ENCODE data around the gene BMP7.
A peak's percentile ranks its signal among the peaks of the same experiment; 100 is the strongest.

Gene BMP7

GRCh38 chr20:57211908-57212533, 54.4 kb downstream of the BMP7 start:
- H3K27me3 ChIP-seq (ENCODE audit: insufficient read depth, low read length) = no peaks in the 10 kb centered on the region
- no peaks in the 10 kb centered on the region for H3K9me3 ChIP-seq (ENCODE audit: low read length)
- H3K4me3 ChIP-seq (ENCODE audit: low read length) = peak overlapping the region; percentile 26
- peaks cover 23% of the 10 kb centered on the region for H3K36me3 ChIP-seq (ENCODE audit: insufficient read depth, low read length)
- H2AFZ ChIP-seq (ENCODE audit: low read depth, low read length) = no peak overlapping the region
- H3K4me1 ChIP-seq (ENCODE audit: insufficient read depth, low read length) = peaks cover 35% of the 10 kb centered on the region

DNA sequence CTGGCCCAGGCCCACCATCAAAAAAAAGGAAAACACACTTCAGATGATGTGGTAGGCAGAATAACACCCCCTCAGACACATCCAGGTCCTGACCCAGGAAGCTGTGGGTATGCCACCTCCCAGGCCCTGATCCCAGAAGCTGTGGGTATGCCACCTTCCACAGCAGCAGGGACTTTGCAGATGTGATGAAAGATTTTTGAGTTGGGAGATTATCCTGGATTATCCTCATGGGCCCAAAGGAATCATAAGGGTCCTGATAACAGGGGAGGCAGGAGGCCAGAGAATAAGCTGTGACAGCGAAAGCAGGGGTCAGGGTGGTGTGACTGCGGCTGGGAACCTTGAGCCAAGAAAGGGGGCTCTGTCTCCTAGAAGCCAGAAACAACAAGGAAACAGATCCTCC, 55.0 kb downstream of the BMP7 start:
- Histone ChIP-seq H3K4me3 (ENCODE audit: low read length) (no peak overlapping the region), H3K36me3 (ENCODE audit: insufficient read depth, low read length) (peaks cover 21% of the 10 kb centered on the region), H2AFZ (ENCODE audit: low read depth, low read length) (no peak overlapping the region), H3K4me1 (ENCODE audit: insufficient read depth, low read length) (peaks cover 35% of the 10 kb centered on the region), H3K27me3 (ENCODE audit: insufficient read depth, low read length) (no peaks in the 10 kb centered on the region), H3K9me3 (ENCODE audit: low read length) (no peaks in the 10 kb centered on the region)

- no peak overlapping the region for H3K4me3 ChIP-seq (ENCODE audit: low read length)
- peaks cover 20% of the 10 kb centered on the region for H3K36me3 ChIP-seq (ENCODE audit: insufficient read depth, low read length)
- no peaks in the 10 kb centered on the region for H3K9me3 ChIP-seq (ENCODE audit: low read length)
- H3K27me3 ChIP-seq (ENCODE audit: insufficient read depth, low read length) = no peaks in the 10 kb centered on the region
- peaks cover 35% of the 10 kb centered on the region for H3K4me1 ChIP-seq (ENCODE audit: insufficient read depth, low read length)
- no peak overlapping the region for H2AFZ ChIP-seq (ENCODE audit: low read depth, low read length)
These were observed 55.5 kb downstream of the BMP7 start for GRCh38 chr20:57210911-57211280.

DNA sequence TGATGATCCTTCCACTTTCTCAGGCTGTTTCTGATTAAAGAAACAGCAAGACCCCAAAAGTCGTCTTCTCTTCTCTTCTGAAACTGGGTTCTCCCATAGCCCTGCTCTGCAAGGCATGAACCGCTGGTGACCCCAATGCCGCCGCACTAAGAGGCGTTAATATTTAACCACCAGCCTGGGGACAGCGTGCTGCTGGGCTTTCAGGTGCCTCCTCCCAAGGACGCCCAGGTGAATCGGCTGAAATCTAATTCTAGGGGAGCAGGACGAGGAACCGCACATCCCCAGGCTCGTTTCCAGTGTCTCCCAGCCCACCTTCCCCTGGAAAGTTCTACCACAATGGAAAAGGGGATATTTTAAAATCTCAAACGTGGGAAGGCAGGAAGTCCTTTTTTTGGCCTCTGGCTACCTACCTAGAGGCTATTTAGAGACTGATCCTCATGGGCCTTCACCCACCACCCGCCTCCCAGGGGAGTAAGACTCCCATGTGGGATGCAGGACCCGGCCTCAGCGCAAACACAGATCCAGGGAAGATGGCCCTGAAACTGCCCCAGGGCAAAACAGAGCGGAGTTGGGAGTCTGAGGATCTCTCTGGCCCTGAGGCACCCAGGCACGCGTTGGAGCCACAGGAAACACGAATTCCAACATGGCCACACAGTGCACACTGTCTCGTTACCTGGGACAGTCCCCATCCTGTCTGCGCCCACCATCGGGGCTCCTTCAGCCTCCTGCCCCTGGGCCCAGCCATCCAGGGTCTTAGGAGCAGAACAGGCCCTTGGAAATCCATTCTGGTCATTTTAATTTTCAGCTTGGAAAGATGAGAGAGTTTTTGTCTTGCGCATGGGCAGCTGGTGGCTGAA, 56.2 kb downstream of the BMP7 start:
- H3K36me3 ChIP-seq (ENCODE audit: insufficient read depth, low read length) = peaks cover 26% of the 10 kb centered on the region
- H3K4me1 ChIP-seq (ENCODE audit: insufficient read depth, low read length) = peaks cover 35% of the 10 kb centered on the region
- no peak overlapping the region for H3K4me3 ChIP-seq (ENCODE audit: low read length)
- H3K27me3 ChIP-seq (ENCODE audit: insufficient read depth, low read length) = no peaks in the 10 kb centered on the region
- H2AFZ ChIP-seq (ENCODE audit: low read depth, low read length) = no peak overlapping the region
- H3K9me3 ChIP-seq (ENCODE audit: low read length) = no peaks in the 10 kb centered on the region

DNA sequence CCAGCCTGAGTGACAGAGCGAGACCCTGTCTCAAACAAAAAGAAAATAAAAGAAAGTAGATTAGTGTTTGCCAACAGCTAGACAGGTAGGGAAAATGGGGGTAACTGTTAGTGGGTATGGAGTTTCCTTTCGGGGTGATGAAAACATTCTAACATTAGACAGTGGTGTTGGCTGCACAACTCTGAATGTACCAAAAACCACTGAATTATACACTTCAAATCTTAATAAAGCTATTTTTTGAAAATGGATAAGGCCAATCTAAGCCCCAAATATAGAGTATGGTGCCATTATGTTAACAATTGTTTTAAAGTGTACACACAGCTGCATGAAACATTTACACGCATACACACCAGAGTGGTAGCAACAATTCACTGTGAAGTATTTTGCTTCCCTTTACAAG, 57.0 kb downstream of the BMP7 start:
- Histone ChIP-seq H3K9me3 (ENCODE audit: low read length) (no peaks in the 10 kb centered on the region), H3K4me3 (ENCODE audit: low read length) (no peak overlapping the region), H3K4me1 (ENCODE audit: insufficient read depth, low read length) (peaks cover 35% of the 10 kb centered on the region), H3K36me3 (ENCODE audit: insufficient read depth, low read length) (peaks cover 29% of the 10 kb centered on the region), H2AFZ (ENCODE audit: low read depth, low read length) (no peak overlapping the region), H3K27me3 (ENCODE audit: insufficient read depth, low read length) (no peaks in the 10 kb centered on the region)

GRCh38 chr20:57208198-57208597, 58.2 kb downstream of the BMP7 start:
- Histone ChIP-seq H3K27me3 (ENCODE audit: insufficient read depth, low read length) (no peaks in the 10 kb centered on the region), H3K36me3 (ENCODE audit: insufficient read depth, low read length) (peaks cover 37% of the 10 kb centered on the region), H3K4me1 (ENCODE audit: insufficient read depth, low read length) (peaks cover 24% of the 10 kb centered on the region), H3K4me3 (ENCODE audit: low read length) (no peak overlapping the region), H3K9me3 (ENCODE audit: low read length) (no peaks in the 10 kb centered on the region), H2AFZ (ENCODE audit: low read depth, low read length) (no peak overlapping the region)

GRCh38 chr20:57207251-57207650, 59.2 kb downstream of the BMP7 start:
- Histone ChIP-seq H3K27me3 (ENCODE audit: insufficient read depth, low read length) (no peaks in the 10 kb centered on the region), H3K4me1 (ENCODE audit: insufficient read depth, low read length) (peaks cover 14% of the 10 kb centered on the region), H3K9me3 (ENCODE audit: low read length) (no peaks in the 10 kb centered on the region), H2AFZ (ENCODE audit: low read depth, low read length) (no peak overlapping the region), H3K4me3 (ENCODE audit: low read length) (no peak overlapping the region), H3K36me3 (ENCODE audit: insufficient read depth, low read length) (peaks cover 45% of the 10 kb centered on the region)

DNA sequence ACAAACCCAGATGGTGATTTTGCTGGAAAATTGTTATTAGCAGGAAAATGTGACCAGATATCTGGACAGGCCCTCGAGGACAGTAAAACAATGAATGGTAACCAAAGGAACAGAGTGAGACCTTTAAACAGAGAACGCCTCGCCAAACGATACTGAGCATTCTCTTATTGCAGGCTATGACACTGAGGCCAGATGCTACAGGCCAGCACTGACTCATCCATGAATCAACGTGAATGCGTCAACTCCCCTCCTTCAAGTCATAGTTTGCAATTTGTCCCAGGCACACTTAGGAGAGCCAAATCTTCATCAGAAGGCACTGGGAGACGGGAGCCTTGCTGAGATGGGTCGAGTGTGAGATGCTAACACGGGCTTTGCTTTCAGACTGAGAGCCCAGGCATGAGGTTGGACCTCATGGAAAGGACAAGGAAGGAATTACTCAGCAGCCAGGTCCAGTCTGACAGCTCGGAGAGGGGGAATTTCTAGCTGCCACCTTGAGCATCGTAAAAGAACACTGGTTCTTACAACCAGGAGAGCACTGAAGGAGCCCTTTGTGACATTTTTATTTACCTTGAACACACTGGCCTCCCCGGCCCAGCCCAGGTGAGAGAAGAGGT, 60.7 kb downstream of the BMP7 start:
- H3K4me1 ChIP-seq (ENCODE audit: insufficient read depth, low read length) = no peaks in the 10 kb centered on the region
- H3K27me3 ChIP-seq (ENCODE audit: insufficient read depth, low read length) = no peaks in the 10 kb centered on the region
- peaks cover 61% of the 10 kb centered on the region for H3K36me3 ChIP-seq (ENCODE audit: insufficient read depth, low read length)
- no peaks in the 10 kb centered on the region for H3K9me3 ChIP-seq (ENCODE audit: low read length)
- H2AFZ ChIP-seq (ENCODE audit: low read depth, low read length) = no peak overlapping the region
- H3K4me3 ChIP-seq (ENCODE audit: low read length) = no peak overlapping the region

DNA sequence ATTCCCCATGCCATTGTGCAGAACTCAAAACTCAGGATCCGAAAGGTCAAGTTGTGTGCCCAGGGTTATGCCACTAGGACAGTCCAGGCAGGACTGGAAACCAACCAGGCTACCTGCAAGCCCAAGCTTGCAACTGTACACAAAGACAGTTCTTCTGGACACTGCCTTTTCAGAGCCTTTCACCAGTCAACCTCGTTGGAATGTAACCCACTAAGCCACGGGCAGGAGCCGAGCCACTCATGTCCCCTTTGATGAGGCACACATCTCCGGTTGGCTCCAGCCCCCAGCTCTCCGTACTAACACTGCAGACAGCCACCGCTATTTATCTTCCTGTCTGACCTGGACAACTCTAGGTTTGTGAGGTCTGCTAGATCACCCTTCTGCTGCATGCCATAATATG, 62.5 kb downstream of the BMP7 start:
- Histone ChIP-seq H2AFZ (ENCODE audit: low read depth, low read length) (no peak overlapping the region), H3K27me3 (ENCODE audit: insufficient read depth, low read length) (no peaks in the 10 kb centered on the region), H3K4me1 (ENCODE audit: insufficient read depth, low read length) (no peaks in the 10 kb centered on the region), H3K9me3 (ENCODE audit: low read length) (no peaks in the 10 kb centered on the region), H3K36me3 (ENCODE audit: insufficient read depth, low read length) (peaks cover 67% of the 10 kb centered on the region), H3K4me3 (ENCODE audit: low read length) (no peak overlapping the region)

- no peaks in the 10 kb centered on the region for H3K27me3 ChIP-seq (ENCODE audit: insufficient read depth, low read length)
- peaks cover 67% of the 10 kb centered on the region for H3K36me3 ChIP-seq (ENCODE audit: insufficient read depth, low read length)
- no peak overlapping the region for H3K4me3 ChIP-seq (ENCODE audit: low read length)
- no peaks in the 10 kb centered on the region for H3K9me3 ChIP-seq (ENCODE audit: low read length)
- no peak overlapping the region for H2AFZ ChIP-seq (ENCODE audit: low read depth, low read length)
- no peaks in the 10 kb centered on the region for H3K4me1 ChIP-seq (ENCODE audit: insufficient read depth, low read length)
These were observed 63.2 kb downstream of the BMP7 start for GRCh38 chr20:57203204-57203603.

- Histone ChIP-seq H3K4me3 (ENCODE audit: low read length) (no peak overlapping the region), H3K4me1 (ENCODE audit: insufficient read depth, low read length) (no peaks in the 10 kb centered on the region), H2AFZ (ENCODE audit: low read depth, low read length) (no peak overlapping the region), H3K36me3 (ENCODE audit: insufficient read depth, low read length) (peaks cover 68% of the 10 kb centered on the region), H3K9me3 (ENCODE audit: low read length) (no peaks in the 10 kb centered on the region), H3K27me3 (ENCODE audit: insufficient read depth, low read length) (no peaks in the 10 kb centered on the region)
These were observed 64.1 kb downstream of the BMP7 start for GRCh38 chr20:57202309-57202708.

GRCh38 chr20:57200882-57201695, 65.4 kb downstream of the BMP7 start:
- Histone ChIP-seq H3K9me3 (ENCODE audit: low read length) (no peaks in the 10 kb centered on the region), H2AFZ (ENCODE audit: low read depth, low read length) (no peak overlapping the region), H3K27me3 (ENCODE audit: insufficient read depth, low read length) (no peaks in the 10 kb centered on the region), H3K4me3 (ENCODE audit: low read length) (no peak overlapping the region), H3K36me3 (ENCODE audit: insufficient read depth, low read length) (peaks cover 66% of the 10 kb centered on the region), H3K4me1 (ENCODE audit: insufficient read depth, low read length) (no peaks in the 10 kb centered on the region)

Measured in neuron (in vitro differentiated cells).